HG02938 (cell line): Measurements from ENCODE around the gene LYL1.

ENCODE experiments used
- ATAC-seq: cut with Tn5 transposase; IDR thresholded peaks from one replicate; pipeline ENCODE4 v1.9.1; 2021; ENCODE audit warnings: mild to moderate bottlenecking, moderate library complexity; ENCODE audit not compliant: unreplicated experiment

LYL1 gene

GRCh38 chr19:13110099-13110610, 7.5 kb upstream of the LYL1 start:
- no peak for ATAC-seq

GRCh38 chr19:13109361-13110098, 6.9 kb upstream of the LYL1 start:
- ATAC-seq: no peak

- no peak for ATAC-seq
Observed at GRCh38 chr19:13104848-13105711, 2.4 kb upstream of the LYL1 start.

GRCh38 chr19:13104360-13104847, 1.7 kb upstream of the LYL1 start:
- ATAC-seq: no peak

GRCh38 chr19:13103581-13104359, 1.1 kb upstream of the LYL1 start:
- ATAC-seq: no peak

GRCh38 chr19:13102416-13102665, 317 bp downstream of the LYL1 start:
- ATAC-seq: no peak

GRCh38 chr19:13101590-13102415, 855 bp downstream of the LYL1 start:
- no peak for ATAC-seq

GRCh38 chr19:13100841-13101589, 1.6 kb downstream of the LYL1 start:
- no peak for ATAC-seq

- ATAC-seq: no peak
Observed at GRCh38 chr19:13100031-13100588, 2.5 kb downstream of the LYL1 start.

- no peak for ATAC-seq
Observed at GRCh38 chr19:13099073-13099999, 3.3 kb downstream of the LYL1 start.

- ATAC-seq: no peak
Observed at GRCh38 chr19:13098277-13099072, 4.2 kb downstream of the LYL1 start.

- ATAC-seq: no peak
Observed at GRCh38 chr19:13097463-13098258, 5.0 kb downstream of the LYL1 start.

- ATAC-seq: no peak
Observed at GRCh38 chr19:13097033-13097462, 5.6 kb downstream of the LYL1 start.

- no peak for ATAC-seq
Observed at GRCh38 chr19:13095934-13096927, 6.4 kb downstream of the LYL1 start.

- no peak for ATAC-seq
Observed at GRCh38 chr19:13095393-13095784, 7.3 kb downstream of the LYL1 start.
